Measurements from ENCODE around the gene PDE1C.

Gene PDE1C

GRCh38 chr7:31758755-31759154 is 311.5 kb downstream of the PDE1C start:
- no peak for DNase-seq

- no peak for DNase-seq
Measured at GRCh38 chr7:31751726-31752125, 318.5 kb downstream of the PDE1C start.

- DNase-seq: no peak
Measured at GRCh38 chr7:31748084-31748483, 322.1 kb downstream of the PDE1C start.

- no peak for DNase-seq
Measured at GRCh38 chr7:31747553-31747952, 322.7 kb downstream of the PDE1C start.

- peak; percentile 54 for DNase-seq
Measured at GRCh38 chr7:31744294-31744874, 325.8 kb downstream of the PDE1C start.

- no peak for DNase-seq
Measured at GRCh38 chr7:31741852-31742251, 328.4 kb downstream of the PDE1C start.

GRCh38 chr7:31735991-31736982 is 333.9 kb downstream of the PDE1C start:
- DNase-seq: peak; percentile 58

- DNase-seq: no peak
Measured at GRCh38 chr7:31734456-31734855, 335.8 kb downstream of the PDE1C start.

- DNase-seq: no peak
Measured at GRCh38 chr7:31729195-31729804, 340.9 kb downstream of the PDE1C start.

- DNase-seq: no peak
Measured at GRCh38 chr7:31724696-31725095, 345.5 kb downstream of the PDE1C start.

GRCh38 chr7:31720366-31720765 is 349.8 kb downstream of the PDE1C start:
- no peak for DNase-seq

- DNase-seq: no peak
Measured at GRCh38 chr7:31716355-31716754, 353.9 kb downstream of the PDE1C start.

- DNase-seq: no peak
Measured at GRCh38 chr7:31710171-31710570, 360.0 kb downstream of the PDE1C start.

- no peak for DNase-seq
Measured at GRCh38 chr7:31707089-31707488, 363.1 kb downstream of the PDE1C start.

- no peak for DNase-seq
Measured at GRCh38 chr7:31705377-31705776, 364.8 kb downstream of the PDE1C start.

GRCh38 chr7:31702354-31702753 is 367.9 kb downstream of the PDE1C start:
- no peak for DNase-seq
